GM18520 (cell line): Measurements from ENCODE around the gene MACROD1.

Source experiments
- ATAC-seq: cut with Tn5 transposase; IDR thresholded peaks from one replicate; pipeline ENCODE4 v1.9.1; 2021; ENCODE audit not compliant: unreplicated experiment

Gene MACROD1

GRCh38 chr11:64114231-64114630, 51.7 kb downstream of the MACROD1 start:
- no peak for ATAC-seq

GRCh38 chr11:64113462-64113780, 52.5 kb downstream of the MACROD1 start:
- no peak for ATAC-seq

GRCh38 chr11:64112771-64113461, 53.0 kb downstream of the MACROD1 start:
- ATAC-seq, result no peak

DNA sequence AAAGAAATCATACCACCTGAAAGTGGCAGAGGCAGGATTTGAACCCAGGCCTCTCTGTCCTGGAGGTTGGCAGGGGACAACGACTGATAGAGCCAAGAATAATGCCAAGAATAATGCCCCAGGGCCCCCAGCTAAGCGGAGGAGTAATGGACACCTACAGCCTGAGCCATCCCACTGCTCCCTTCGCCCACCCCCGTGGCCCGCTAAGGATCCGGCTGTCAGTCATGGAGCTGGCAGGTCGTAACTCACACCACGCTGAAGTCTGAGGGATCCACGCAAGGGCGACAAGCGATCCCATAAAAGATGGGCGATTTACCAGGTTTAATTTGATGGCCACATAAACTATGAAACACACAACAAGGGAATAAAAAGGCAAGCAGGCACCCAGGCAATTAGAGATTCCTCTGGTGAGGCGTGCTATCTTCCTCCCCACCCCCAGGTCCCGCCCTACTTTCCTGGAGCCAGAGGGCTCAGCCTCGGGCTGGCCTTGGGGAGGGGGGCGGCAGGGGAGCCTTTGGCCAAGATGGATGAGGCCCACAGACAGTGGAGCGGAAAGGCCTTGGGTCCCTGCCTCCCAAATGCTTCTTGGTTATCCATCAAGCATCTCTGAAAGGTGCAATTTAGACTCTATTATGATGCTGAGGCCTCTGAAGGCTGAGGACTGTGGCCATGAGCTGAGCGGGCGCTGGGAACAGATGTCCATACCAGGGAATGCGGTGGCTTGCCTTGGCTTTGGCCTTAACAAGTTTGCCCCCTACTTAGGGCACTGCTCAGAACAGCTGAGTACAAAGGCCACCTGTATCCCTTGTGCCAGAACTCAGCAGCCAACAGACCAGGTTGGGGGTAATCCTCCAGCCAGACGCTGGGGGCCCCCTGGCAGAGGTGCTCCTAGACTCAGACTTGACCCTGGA, 55.2 kb downstream of the MACROD1 start:
- ATAC-seq, result no peak

- ATAC-seq, result no peak
Observed at GRCh38 chr11:64109332-64109731, 56.6 kb downstream of the MACROD1 start.

DNA sequence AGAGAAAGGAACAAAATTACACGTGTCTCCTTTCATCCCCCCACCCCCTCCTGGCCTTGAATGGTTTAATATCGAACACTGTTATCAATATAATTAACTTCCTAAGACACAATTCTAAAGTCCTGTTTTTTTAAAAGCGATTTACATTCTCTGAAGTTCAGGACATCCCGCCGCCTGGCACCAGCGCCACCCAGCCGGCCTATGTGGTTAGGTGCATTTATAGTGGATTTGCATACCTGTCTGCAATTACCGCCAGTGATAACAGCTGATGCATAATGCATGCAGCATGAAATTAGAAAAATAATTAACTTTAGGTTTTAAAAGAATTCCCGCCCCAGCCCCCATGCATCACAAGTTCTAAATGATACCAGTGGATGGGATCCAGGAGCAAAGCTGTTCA, 58.6 kb downstream of the MACROD1 start:
- ATAC-seq, result no peak

- ATAC-seq, result no peak
Observed at GRCh38 chr11:64104632-64105031, 61.3 kb downstream of the MACROD1 start.

GRCh38 chr11:64103277-64103985, 62.5 kb downstream of the MACROD1 start:
- ATAC-seq, result no peak

- ATAC-seq, result no peak
Observed at GRCh38 chr11:64102005-64102738, 63.7 kb downstream of the MACROD1 start.

DNA sequence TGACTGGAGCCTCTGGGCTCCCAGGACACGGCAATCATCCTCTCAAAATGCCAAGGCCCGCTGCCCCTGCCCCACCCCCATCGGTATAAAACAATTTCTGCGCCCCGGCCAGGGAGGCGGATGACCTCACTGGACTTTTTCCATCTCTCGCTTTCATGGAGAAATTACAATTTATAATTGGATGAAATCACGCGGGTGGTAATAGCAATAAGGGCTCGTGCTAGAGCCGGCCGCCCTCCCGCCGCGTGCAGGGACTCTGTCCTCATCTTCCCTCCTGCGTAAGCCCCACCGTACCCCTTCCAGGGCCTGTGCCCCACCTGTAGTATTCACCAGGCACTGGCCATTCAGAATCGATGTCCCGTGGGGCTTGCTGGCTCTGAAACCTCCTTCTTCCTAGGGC, 64.5 kb downstream of the MACROD1 start:
- no peak for ATAC-seq

DNA sequence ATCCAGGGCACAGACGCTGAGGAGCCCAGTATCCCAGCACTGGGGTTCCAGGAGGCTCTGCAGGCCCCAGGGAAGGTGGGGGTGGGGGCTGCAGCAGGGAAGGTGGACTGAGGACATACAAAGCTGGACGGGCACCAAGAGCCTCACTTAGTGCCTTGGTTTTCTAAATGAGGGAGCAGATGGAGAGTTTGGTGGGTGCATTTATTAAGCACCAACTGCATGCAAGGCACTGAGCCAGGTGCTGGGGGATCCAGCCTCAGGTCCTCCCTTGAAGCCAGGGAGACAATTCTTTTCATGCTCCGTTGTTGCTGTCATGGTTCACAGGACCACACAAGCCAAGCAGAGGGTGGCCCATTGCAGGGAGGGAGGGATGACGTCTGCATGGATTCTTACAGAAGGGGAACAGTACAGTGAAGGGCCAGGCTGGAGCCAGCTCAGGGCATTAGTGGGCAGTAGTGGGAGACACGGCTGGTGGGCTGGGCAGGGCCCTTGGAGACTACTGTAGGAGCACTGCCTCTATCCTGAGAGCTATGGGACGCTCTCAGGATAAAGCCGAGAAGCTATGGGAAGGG, 65.0 kb downstream of the MACROD1 start:
- ATAC-seq, result no peak

DNA sequence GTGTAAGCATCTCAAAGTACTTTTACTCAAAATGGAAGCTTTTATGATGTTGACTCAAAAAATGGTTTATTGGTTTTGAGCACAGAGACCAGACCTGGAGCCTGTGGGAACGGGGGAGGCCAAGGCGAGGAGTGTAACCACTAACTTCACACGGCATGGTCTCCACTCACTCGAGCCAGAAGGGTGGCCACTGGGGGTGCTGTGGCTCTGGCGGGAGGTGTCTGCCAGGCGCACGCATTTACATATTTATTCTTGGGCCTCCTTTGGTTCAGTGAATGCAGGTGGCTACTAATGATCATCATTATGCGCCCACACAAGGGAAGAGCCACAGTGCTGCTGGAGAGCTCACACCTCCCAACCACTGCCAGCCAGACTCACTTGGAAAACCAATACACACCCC, 65.6 kb downstream of the MACROD1 start:
- ATAC-seq, result no peak

GRCh38 chr11:64099436-64099835, 66.5 kb downstream of the MACROD1 start:
- ATAC-seq, result no peak

DNA sequence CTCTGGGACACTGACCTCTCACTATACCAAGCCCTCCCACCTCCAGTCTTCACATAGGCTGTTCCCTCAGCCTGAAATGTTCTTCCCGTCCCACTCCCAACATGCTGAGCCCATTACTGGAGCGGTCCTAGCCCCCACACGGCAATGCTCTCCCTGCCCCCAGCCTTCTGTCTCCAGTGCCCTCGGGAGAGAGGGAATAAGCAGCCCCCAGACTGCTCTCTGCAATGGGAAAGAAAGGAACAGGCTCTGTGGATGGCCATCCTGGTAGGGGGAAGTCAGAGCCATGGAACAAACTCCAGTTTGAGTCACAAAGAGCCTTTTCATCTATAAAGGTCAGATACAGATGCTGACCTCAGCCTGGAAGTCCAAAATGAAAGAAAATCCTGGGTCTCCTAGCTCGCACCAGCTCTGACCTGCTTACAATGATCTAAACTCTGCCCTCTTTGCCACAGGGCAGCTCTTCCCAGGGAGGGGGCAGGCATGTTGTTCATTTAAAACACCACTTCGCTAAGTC, 67.5 kb downstream of the MACROD1 start:
- ATAC-seq, result no peak

GRCh38 chr11:64097468-64098317, 68.2 kb downstream of the MACROD1 start:
- ATAC-seq, result no peak

DNA sequence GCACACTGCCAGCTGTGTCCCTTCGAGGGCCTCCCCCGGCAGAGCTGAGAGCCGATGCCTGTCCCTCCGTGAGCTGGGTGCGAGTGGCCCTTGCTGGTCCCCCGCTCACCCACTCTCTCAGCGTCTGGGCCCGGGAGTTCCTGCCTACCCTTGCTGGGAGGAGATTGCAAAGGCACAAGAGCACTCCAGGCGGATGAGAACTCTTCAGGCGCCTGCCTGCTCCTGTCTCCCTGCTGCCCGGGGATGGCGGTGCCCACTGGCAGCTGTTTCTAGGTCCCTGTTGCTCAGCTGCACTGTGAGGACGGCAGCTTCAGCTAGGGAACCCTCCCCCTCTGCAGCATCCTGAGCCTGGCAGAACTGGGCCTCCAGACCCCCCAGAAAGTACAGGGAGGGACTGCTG, 69.1 kb downstream of the MACROD1 start:
- no peak for ATAC-seq

DNA sequence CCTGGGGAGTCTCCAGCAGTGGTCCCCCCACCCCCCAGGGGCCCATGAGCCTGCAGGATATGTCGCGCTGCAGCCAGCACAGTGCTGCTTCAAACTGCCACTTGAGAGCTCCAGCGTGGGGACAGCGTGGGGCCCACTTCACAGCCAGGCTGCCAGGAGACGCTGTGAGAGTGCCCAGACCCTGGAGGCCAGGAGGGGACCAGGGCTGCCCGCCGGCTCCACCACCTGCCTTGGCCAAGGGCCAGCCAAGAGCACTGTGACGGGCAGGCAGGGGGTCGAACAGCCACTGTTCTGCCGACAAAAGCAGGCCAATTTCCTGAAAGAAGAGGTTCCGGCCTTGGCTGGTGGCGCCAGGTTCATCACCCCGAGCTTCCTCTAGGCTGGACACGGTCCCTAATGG, 70.0 kb downstream of the MACROD1 start:
- ATAC-seq, result no peak

GRCh38 chr11:64095273-64095817, 70.6 kb downstream of the MACROD1 start:
- no peak for ATAC-seq

- no peak for ATAC-seq
Observed at GRCh38 chr11:64094463-64095260, 71.3 kb downstream of the MACROD1 start.
